SK-N-SH (cell line): ENCODE results near the gene PARD3. TPM values are rescaled to one million over a fixed set of nuclear protein-coding genes. Genes with fewer than 3 reads are reported as not detected.

ENCODE experiments used
- CTCF ChIA-PET: fragments of 300-600, 350-600 bp; formaldehyde crosslinking; extraction: SDS; loops from one replicate; lab custom pipeline; 2021; lab: Yijun Ruan, JAX
- POLR2A ChIA-PET: fragments of 350-600 bp; sonication (Branson Sonifier 250); formaldehyde crosslinking; extraction: SDS; loops from one replicate; lab custom pipeline; 2020; ENCODE audit warnings: antibody characterized with exemption, inconsistent platforms; lab: Yijun Ruan, JAX
- DNase-seq: peaks from one replicate; pipeline ENCODE4 v3.0.0; 2012
- H2AFZ ChIP-seq: fragments of 200-600 bp; sonication (generic); 2 replicates; pipeline ENCODE4 v1.8.1; 2016; ENCODE audit warnings: antibody characterized with exemption, mild to moderate bottlenecking, low read depth
- H3F3A ChIP-seq: fragments of 200-600 bp; sonication (generic); replicated peaks from 2 replicates; pipeline ENCODE3; 2016; ENCODE audit warnings: antibody characterized with exemption, mild to moderate bottlenecking; ENCODE audit not compliant: insufficient read depth
- H3K27ac ChIP-seq, 2 experiments: fragments of 200-500 bp in 1 of 2; fragments of 200-600 bp in 1 of 2; sonication (Bioruptor generic) in 1 of 2; sonication (generic), shearing (Covaris generic) in 1 of 2; 2 replicates each; pipeline versions ENCODE4 v1.5.1 to v1.6.1; 2014 to 2016; ENCODE audit warnings: low read depth in 2 of 2, inconsistent platforms in 1 of 2, low read length in 1 of 2, mild to moderate bottlenecking in 1 of 2, mixed read lengths in 1 of 2
- H3K27me3 ChIP-seq: fragments of 200-600 bp; sonication (generic), shearing (Covaris generic); 2 replicates; pipeline ENCODE4 v1.6.1; 2016; ENCODE audit warnings: mixed run types; ENCODE audit not compliant: insufficient read depth
- H3K36me3 ChIP-seq, 2 experiments: fragments of 200-500 bp in 1 of 2; fragments of 200-600 bp in 1 of 2; sonication (Bioruptor generic) in 1 of 2; sonication (generic) in 1 of 2; replicated peaks in 1 of 2; 2 replicates each; pipeline versions ENCODE3 to v1.5.1; 2014 to 2016; ENCODE audit warnings: low read length in 1 of 2, mild to moderate bottlenecking in 1 of 2; ENCODE audit not compliant: insufficient read depth in 2 of 2, control insufficient read depth in 1 of 2
- H3K4me1 ChIP-seq, 2 experiments: fragments of 200-500 bp in 1 of 2; fragments of 200-600 bp in 1 of 2; sonication (Bioruptor generic) in 1 of 2; sonication (generic), shearing (Covaris generic) in 1 of 2; 2 replicates each; pipeline versions ENCODE4 v1.5.1 to v1.6.1; 2014 to 2016; ENCODE audit warnings: low read depth in 1 of 2, low read length in 1 of 2, mixed run types in 1 of 2; ENCODE audit not compliant: insufficient read depth in 2 of 2, control insufficient read depth in 1 of 2
- H3K4me2 ChIP-seq: fragments of 200-600 bp; sonication (generic), shearing (Covaris generic); 2 replicates; pipeline ENCODE4 v1.6.1; 2017; ENCODE audit warnings: mixed run types
- H3K4me3 ChIP-seq, 2 experiments: fragments of 200-500 bp in 1 of 2; fragments of 200-600 bp in 1 of 2; sonication (Bioruptor generic) in 1 of 2; sonication (generic), shearing (Covaris generic) in 1 of 2; 2 replicates each; pipeline versions ENCODE4 v1.5.1 to v1.8.1; 2014 to 2016; ENCODE audit warnings: low read depth in 2 of 2, inconsistent platforms in 1 of 2, low read length in 1 of 2, mild to moderate bottlenecking in 1 of 2, mixed read lengths in 1 of 2, moderate library complexity in 1 of 2
- H3K79me2 ChIP-seq: fragments of 200-600 bp; sonication (generic); 2 replicates; pipeline ENCODE4 v1.8.1; 2017; ENCODE audit warnings: mild to moderate bottlenecking; ENCODE audit not compliant: insufficient read depth
- H3K9ac ChIP-seq: fragments of 200-600 bp; sonication (generic); 2 replicates; pipeline ENCODE4 v1.6.1; 2017; ENCODE audit warnings: mixed run types
- H3K9me2 ChIP-seq: fragments of 200-600 bp; sonication (generic); 2 replicates; pipeline ENCODE4 v1.6.1; 2017; ENCODE audit warnings: mixed run types
- H3K9me3 ChIP-seq: fragments of 200-600 bp; sonication (generic); 2 replicates; pipeline ENCODE4 v1.6.1; 2017; ENCODE audit warnings: mixed run types, mild to moderate bottlenecking, moderate library complexity
- H4K20me1 ChIP-seq: fragments of 200-600 bp; sonication (generic); 2 replicates; pipeline ENCODE4 v1.6.1; 2017; ENCODE audit warnings: mild to moderate bottlenecking, mixed run types; ENCODE audit not compliant: insufficient read depth
- EP300 ChIP-seq, 2 experiments: IDR thresholded peaks; 2 replicates each; pipeline versions ENCODE4 v1.4.0 to v1.6.1; 2012; ENCODE audit warnings: borderline replicate concordance in 1 of 2, low read depth in 1 of 2, low read length in 1 of 2
- FOXJ3 ChIP-seq: sonication (generic); formaldehyde crosslinking; IDR thresholded peaks from 2 replicates; pipeline ENCODE4 v1.5.1; 2020; ENCODE audit warnings: mild to moderate bottlenecking, missing genetic modification reagents
- FOXM1 ChIP-seq: IDR thresholded peaks from 2 replicates; pipeline ENCODE4 v1.4.0; 2012; ENCODE audit warnings: low read depth, mild to moderate bottlenecking
- GABPA ChIP-seq: IDR thresholded peaks from 2 replicates; pipeline ENCODE4 v1.4.0; 2012; ENCODE audit warnings: low read depth, mild to moderate bottlenecking
- GATA2 ChIP-seq: sonication (generic); formaldehyde crosslinking; IDR thresholded peaks from 2 replicates; pipeline ENCODE4 v1.5.0; 2020; ENCODE audit warnings: mild to moderate bottlenecking, missing genetic modification reagents
- JUND ChIP-seq: IDR thresholded peaks from 2 replicates; pipeline ENCODE4 v1.4.0; 2012
- MEF2A ChIP-seq: IDR thresholded peaks from 2 replicates; pipeline ENCODE4 v1.4.0; 2012; ENCODE audit warnings: low read depth, borderline replicate concordance
- NRF1 ChIP-seq: IDR thresholded peaks from 2 replicates; pipeline ENCODE4 v1.6.1; 2012; ENCODE audit warnings: low read depth, mild to moderate bottlenecking, low read length
- RXRA ChIP-seq: IDR thresholded peaks from 2 replicates; pipeline ENCODE4 v1.4.0; 2012; ENCODE audit warnings: low read depth, mild to moderate bottlenecking, borderline replicate concordance
- TEAD4 ChIP-seq: IDR thresholded peaks from 2 replicates; pipeline ENCODE4 v1.4.0; 2012; ENCODE audit warnings: mild to moderate bottlenecking, borderline replicate concordance; ENCODE audit not compliant: insufficient read depth
- WGBS: methylation state at CpG from one replicate; pipeline ENCODE4 v1.1.6; 2017; ENCODE audit warnings: low lambda C conversion rate; 5-methylcytosine and 5-hydroxymethylcytosine counted together
- polyA plus RNA-seq, 3 experiments: library from polyadenylated mRNA; depleted of rRNA; stranded (reverse); fragments of >200 nt; gene quantifications; 2 replicates each; pipeline ENCODE4 v1.2.3, GENCODE V29; 2012
- TF ChIP-seq, protein P1 (sequence below): IDR thresholded peaks from 2 replicates; pipeline ENCODE4 v1.4.0; 2012; ENCODE audit warnings: low read depth
- TF ChIP-seq, protein P2 (sequence below): fragments of 200-600 bp; sonication (generic); IDR thresholded peaks from 2 replicates; pipeline ENCODE4 v1.6.1; 2017; ENCODE audit warnings: antibody characterized with exemption, mild to moderate bottlenecking, moderate library complexity
- TF ChIP-seq, protein P3 (sequence below): fragments of 150-350 bp; IDR thresholded peaks from 2 replicates; pipeline ENCODE4 v1.6.1; 2017; ENCODE audit warnings: antibody characterized with exemption, low read length, low read depth, borderline replicate concordance
- TF ChIP-seq, protein P4 (sequence below): IDR thresholded peaks from 2 replicates; pipeline ENCODE4; 2012
- TF ChIP-seq, protein P5 (sequence below): IDR thresholded peaks from 2 replicates; pipeline ENCODE4 v1.4.0; 2012; ENCODE audit warnings: low read depth, borderline replicate concordance

The PARD3 gene
- polyA plus RNA-seq, 1 of the 3 experiments (the other 2 are of a cell fraction), result 29.4 TPM

DNA sequence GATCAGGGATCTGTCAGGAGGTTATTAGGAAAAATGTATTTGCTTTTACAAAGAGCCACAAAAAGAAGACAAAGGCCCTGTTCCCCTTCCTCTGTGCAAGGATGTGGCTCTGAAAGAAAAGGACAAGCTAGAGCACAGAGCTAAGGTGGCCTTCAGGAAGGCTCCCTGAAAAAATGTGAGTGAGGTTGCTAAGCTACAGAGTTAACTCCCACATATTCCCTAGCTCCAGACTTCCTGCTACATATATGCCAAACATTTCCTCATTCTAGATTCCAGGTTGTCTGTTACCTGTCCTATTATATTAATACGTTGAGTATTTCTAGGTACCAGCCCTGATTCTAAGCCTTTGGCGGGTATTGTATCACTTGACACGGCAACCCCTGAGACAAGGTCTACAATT, 369.0 kb downstream of the PARD3 start:
- TF ChIP-seq, protein P1, sequence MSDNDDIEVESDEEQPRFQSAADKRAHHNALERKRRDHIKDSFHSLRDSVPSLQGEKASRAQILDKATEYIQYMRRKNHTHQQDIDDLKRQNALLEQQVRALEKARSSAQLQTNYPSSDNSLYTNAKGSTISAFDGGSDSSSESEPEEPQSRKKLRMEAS, result no peak
- no peak for TF ChIP-seq GATA2
- TF ChIP-seq FOXJ3, result no peak
- no peak for TF ChIP-seq RXRA
- no peak for TF ChIP-seq NRF1
- TF ChIP-seq, protein P2, sequence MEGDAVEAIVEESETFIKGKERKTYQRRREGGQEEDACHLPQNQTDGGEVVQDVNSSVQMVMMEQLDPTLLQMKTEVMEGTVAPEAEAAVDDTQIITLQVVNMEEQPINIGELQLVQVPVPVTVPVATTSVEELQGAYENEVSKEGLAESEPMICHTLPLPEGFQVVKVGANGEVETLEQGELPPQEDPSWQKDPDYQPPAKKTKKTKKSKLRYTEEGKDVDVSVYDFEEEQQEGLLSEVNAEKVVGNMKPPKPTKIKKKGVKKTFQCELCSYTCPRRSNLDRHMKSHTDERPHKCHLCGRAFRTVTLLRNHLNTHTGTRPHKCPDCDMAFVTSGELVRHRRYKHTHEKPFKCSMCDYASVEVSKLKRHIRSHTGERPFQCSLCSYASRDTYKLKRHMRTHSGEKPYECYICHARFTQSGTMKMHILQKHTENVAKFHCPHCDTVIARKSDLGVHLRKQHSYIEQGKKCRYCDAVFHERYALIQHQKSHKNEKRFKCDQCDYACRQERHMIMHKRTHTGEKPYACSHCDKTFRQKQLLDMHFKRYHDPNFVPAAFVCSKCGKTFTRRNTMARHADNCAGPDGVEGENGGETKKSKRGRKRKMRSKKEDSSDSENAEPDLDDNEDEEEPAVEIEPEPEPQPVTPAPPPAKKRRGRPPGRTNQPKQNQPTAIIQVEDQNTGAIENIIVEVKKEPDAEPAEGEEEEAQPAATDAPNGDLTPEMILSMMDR, result no peak
- POLR2A ChIA-PET, result no interaction called here
- no peak for DNase-seq

DNA sequence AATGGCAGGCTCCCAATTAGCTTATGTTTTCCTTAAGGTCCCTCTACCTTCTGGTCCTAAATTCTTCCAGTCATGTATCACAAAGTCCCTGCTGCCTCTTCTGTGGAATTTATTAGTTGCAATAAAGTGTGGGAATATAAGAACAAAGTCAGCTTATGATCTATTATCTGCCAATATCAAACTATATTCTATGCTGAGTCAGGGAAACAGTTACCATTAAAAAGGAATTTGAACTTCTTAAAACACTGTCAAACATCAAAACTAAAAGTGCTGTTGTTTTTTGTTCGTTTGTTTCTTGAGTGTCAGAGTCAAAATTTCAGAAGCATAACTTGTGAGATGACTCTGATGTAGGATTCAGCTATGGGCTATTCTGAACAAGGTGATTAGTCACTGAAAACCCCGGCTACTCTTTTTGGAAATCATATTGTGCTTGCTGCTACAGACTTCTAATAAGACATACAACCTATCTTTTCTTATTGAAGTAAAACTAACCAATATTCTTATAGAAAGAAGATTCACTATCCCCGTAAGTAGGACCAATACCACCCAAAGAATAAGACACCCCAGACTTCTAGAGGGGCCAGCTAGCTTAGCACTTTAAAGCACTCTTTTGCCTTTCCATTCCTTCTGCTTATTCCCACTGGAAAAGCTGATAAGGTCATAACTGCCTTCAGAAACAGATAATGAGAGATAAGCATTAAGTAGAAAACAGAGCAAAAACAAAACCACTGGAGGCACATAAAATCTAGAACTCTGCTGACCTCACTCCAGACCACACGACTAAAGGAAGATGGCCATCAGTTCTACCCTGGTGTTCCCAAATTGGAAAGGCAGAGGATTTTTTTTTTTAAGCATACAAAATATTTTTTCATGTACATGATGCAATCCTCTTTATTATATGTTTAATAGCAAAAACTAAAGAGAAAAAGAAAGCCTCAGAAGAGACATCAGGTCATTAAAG, 370.6 kb downstream of the PARD3 start:
- DNase-seq, result no peak
- 88% methylated on average over 4 of the region's 4 CpGs for WGBS
- ChIA-PET CTCF (interaction anchor here (0.7 to 0.8 kb wide), 2 partner anchors 8 to 165 kb away, joined by 3 read pairs; no protein-coding TSS in a partner anchor), POLR2A (no interaction called here)
- H2AFZ ChIP-seq, result no peak overlapping the region
- no peak overlapping the region for H3K9ac ChIP-seq
- H3K36me3 ChIP-seq, result peaks cover 0 to 8% of the 10 kb centered on the region in 2 experiments
- no peaks in the 10 kb centered on the region for H3K9me3 ChIP-seq
- H3K79me2 ChIP-seq, result no peaks in the 10 kb centered on the region; the same call in 1 of the 2 replicates
- no peak overlapping the region for H3K4me2 ChIP-seq
- H3K4me1 ChIP-seq, result no peaks in the 10 kb centered on the region
- no peaks in the 10 kb centered on the region for H4K20me1 ChIP-seq
- TF ChIP-seq, protein P3, sequence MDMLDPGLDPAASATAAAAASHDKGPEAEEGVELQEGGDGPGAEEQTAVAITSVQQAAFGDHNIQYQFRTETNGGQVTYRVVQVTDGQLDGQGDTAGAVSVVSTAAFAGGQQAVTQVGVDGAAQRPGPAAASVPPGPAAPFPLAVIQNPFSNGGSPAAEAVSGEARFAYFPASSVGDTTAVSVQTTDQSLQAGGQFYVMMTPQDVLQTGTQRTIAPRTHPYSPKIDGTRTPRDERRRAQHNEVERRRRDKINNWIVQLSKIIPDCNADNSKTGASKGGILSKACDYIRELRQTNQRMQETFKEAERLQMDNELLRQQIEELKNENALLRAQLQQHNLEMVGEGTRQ, result no peak
- TF ChIP-seq, protein P4, sequence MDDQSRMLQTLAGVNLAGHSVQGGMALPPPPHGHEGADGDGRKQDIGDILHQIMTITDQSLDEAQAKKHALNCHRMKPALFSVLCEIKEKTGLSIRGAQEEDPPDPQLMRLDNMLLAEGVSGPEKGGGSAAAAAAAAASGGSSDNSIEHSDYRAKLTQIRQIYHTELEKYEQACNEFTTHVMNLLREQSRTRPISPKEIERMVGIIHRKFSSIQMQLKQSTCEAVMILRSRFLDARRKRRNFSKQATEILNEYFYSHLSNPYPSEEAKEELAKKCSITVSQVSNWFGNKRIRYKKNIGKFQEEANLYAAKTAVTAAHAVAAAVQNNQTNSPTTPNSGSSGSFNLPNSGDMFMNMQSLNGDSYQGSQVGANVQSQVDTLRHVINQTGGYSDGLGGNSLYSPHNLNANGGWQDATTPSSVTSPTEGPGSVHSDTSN, result no peak
- no peak for TF ChIP-seq GATA2
- no peak for TF ChIP-seq TEAD4
- no peak for TF ChIP-seq FOXM1
- no peak for TF ChIP-seq GABPA
- no peak for TF ChIP-seq EP300 (IDR thresholded peaks at IDR 0.05; ENCODE audit: borderline replicate concordance in 1 of 2, low read depth in 1 of 2, low read length in 1 of 2)
- TF ChIP-seq NRF1, result no peak
- no peak for TF ChIP-seq FOXJ3
- TF ChIP-seq JUND, result no peak
- TF ChIP-seq, protein P5, sequence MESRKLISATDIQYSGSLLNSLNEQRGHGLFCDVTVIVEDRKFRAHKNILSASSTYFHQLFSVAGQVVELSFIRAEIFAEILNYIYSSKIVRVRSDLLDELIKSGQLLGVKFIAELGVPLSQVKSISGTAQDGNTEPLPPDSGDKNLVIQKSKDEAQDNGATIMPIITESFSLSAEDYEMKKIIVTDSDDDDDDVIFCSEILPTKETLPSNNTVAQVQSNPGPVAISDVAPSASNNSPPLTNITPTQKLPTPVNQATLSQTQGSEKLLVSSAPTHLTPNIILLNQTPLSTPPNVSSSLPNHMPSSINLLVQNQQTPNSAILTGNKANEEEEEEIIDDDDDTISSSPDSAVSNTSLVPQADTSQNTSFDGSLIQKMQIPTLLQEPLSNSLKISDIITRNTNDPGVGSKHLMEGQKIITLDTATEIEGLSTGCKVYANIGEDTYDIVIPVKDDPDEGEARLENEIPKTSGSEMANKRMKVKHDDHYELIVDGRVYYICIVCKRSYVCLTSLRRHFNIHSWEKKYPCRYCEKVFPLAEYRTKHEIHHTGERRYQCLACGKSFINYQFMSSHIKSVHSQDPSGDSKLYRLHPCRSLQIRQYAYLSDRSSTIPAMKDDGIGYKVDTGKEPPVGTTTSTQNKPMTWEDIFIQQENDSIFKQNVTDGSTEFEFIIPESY, result no peak
- no peak for TF ChIP-seq MEF2A
- TF ChIP-seq, protein P1, result no peak
- TF ChIP-seq, all 33 proteins: peak for 0
- no peaks in the 10 kb centered on the region for H3K27me3 ChIP-seq
- H3K9me2 ChIP-seq, result no peaks in the 10 kb centered on the region
- H3K27ac ChIP-seq, result no peak overlapping the region
- no peaks in the 10 kb centered on the region for H3F3A ChIP-seq
- H3K4me3 ChIP-seq, result no peak overlapping the region

More for the DNA sequence above, 369.0 kb downstream of the PARD3 start:
- H3F3A ChIP-seq, result no peaks in the 10 kb centered on the region
- H4K20me1 ChIP-seq, result no peaks in the 10 kb centered on the region
- H3K36me3 ChIP-seq, result peaks cover 0 to 8% of the 10 kb centered on the region in 2 experiments
- H3K9me3 ChIP-seq, result no peaks in the 10 kb centered on the region
- H3K9me2 ChIP-seq, result no peaks in the 10 kb centered on the region
- no peak overlapping the region for H2AFZ ChIP-seq
- WGBS, result 93% methylated on average over 3 of the region's 3 CpGs
- H3K4me3 ChIP-seq, result no peak overlapping the region
- no peak overlapping the region for H3K4me2 ChIP-seq
- H3K9ac ChIP-seq, result no peak overlapping the region
- no peaks in the 10 kb centered on the region for H3K27me3 ChIP-seq
- H3K27ac ChIP-seq, result no peak overlapping the region
- no peaks in the 10 kb centered on the region for H3K4me1 ChIP-seq
- H3K79me2 ChIP-seq, result no peaks in the 10 kb centered on the region; the same call in 1 of the 2 replicates
- CTCF ChIA-PET, result interaction anchor here (0.7 to 1.6 kb wide), 4 partner anchors 40 to 192 kb away, joined by 3 to 4 read pairs (median 3); no protein-coding TSS in a partner anchor
